Body of pancreas (tissue), 4 donors: ENCODE data around the gene E4F1. TPM values are rescaled to one million over a fixed set of nuclear protein-coding genes. Genes with fewer than 3 reads are reported as not detected.

Source experiments
- ATAC-seq: fragments of 150-250 bp; one replicate; pipeline ENCODE4 v1.9.1; 2016
- DNase-seq, 4 donors: peaks; one replicate each; pipeline ENCODE4 v3.0.0-alpha.2; 2019
- H3K27ac ChIP-seq, 4 donors: fragments of 200-600 bp; sonication (generic); 1 replicate in 3 of 4; 2 replicates in 1 of 4; pipeline versions ENCODE4 v1.5.1 to v1.6.1; 2016 to 2019; ENCODE audit warnings: mild to moderate bottlenecking in 1 of 4, mixed read lengths in 1 of 4, moderate library complexity in 1 of 4
- H3K27me3 ChIP-seq, 2 donors: fragments of 200-600 bp; sonication (generic); one replicate each; pipeline ENCODE4 v1.6.0; 2016; ENCODE audit warnings: mild to moderate bottlenecking in 1 of 2
- H3K36me3 ChIP-seq, 2 donors: fragments of 200-600 bp; sonication (generic); replicated peaks in 1 of 2; 2 replicates each; pipeline ENCODE4 v1.5.1; 2016; ENCODE audit warnings: low read depth in 2 of 2; ENCODE audit not compliant: insufficient read depth in 1 of 2
- H3K4me1 ChIP-seq: fragments of 200-600 bp; sonication (generic); one replicate; pipeline ENCODE4 v1.6.0; 2016
- H3K4me3 ChIP-seq, 2 donors: fragments of 200-600 bp; sonication (generic); 1 replicate in 1 of 2; 2 replicates in 1 of 2; pipeline ENCODE4 v1.5.1; 2016 to 2019
- H3K9me3 ChIP-seq, 3 donors: fragments of 200-600 bp; sonication (generic); 1 replicate in 2 of 3; 2 replicates in 1 of 3; pipeline ENCODE4 v1.5.1; 2016
- POLR2A ChIP-seq, 3 donors: fragments of 450-650 bp; IDR thresholded peaks; one replicate each; pipeline ENCODE4 v1.6.1; 2016; ENCODE audit warnings: antibody characterized with exemption in 3 of 3, mild to moderate bottlenecking in 2 of 3
- WGBS, 2 donors: methylation state at CpG; one replicate each; pipeline ENCODE4 v1.1.5; 2017; 5-methylcytosine and 5-hydroxymethylcytosine counted together
- intact Hi-C: fragments of 100-400 bp; cut with DNase I; formaldehyde crosslinking; loops from one replicate; pipeline ENCODE4 v1.15.1; 2023
- total RNA-seq, 2 donors: library from RNA; depleted of rRNA; stranded (reverse); fragments of >200 nt; gene quantifications; one replicate each; pipeline ENCODE4 v1.1.0, GENCODE V29; 2016
- TF ChIP-seq, protein P1 (sequence below), 7 experiments: fragments of 450-650 bp in 4 of 7; fragments of 200-600 bp in 3 of 7; sonication (generic) in 3 of 7; IDR thresholded peaks; one replicate each; pipeline ENCODE4 v1.5.1; 2016 to 2019; ENCODE audit warnings: antibody characterized with exemption in 7 of 7

The E4F1 gene
- total RNA-seq, 2 donors from 2014 or later: 22.3 to 48.1 TPM

DNA sequence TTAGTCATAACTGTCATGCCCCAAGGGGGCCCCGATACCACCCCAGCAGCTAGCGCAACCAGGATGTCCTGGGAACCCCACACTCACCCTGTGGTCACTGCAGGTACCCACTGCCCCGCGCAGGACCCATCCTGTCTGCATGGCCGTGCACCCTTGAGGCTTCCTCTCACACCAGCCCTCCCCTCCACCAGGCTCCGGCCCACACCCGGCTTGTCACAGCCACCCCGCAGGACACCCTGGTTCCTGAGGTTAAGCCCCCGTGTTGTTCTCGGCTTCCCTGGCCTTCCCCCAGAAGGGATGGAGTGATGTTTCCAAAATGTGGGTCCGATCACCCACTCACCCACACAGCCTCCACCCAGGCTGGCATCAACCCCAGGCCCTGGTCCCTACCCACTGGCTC is 20.4 kb downstream of the E4F1 start:
- 96 to 100% methylated on average over 6 to 11 of the region's 11 CpGs for WGBS, 2 donors
- DNase-seq: no peak
- ATAC-seq: no peak

DNA sequence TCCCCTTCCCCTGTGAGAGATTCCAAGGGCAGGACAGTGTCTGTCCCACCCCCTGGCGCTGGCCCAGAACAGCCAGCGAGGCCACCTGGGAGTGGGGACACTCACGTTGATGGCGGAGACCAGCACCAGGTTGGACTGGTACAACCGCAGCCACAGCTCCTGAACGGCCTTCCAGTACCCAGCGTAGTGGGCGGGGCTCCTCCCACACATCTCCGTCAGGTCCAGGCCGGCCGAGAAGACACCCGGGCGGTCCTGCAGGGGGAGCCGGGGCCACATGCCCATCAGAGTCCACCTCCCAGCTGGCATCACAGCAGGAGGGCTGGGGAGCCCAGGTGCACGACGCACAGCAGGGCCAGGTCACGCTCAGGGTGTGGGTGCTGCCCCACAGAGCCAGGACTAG is 20.9 kb downstream of the E4F1 start:
- no peaks in the 10 kb centered on the region for H3K27me3 ChIP-seq

More for the DNA sequence above, 20.4 kb downstream of the E4F1 start:
- H3K4me3 ChIP-seq: no peak overlapping the region
- H3K36me3 ChIP-seq: peaks cover 10 to 13% of the 10 kb centered on the region in 2 donors
- intact Hi-C loops: no loop called here
- no peak for TF ChIP-seq POLR2A (IDR thresholded peaks at IDR 0.05)
- TF ChIP-seq, protein P1, sequence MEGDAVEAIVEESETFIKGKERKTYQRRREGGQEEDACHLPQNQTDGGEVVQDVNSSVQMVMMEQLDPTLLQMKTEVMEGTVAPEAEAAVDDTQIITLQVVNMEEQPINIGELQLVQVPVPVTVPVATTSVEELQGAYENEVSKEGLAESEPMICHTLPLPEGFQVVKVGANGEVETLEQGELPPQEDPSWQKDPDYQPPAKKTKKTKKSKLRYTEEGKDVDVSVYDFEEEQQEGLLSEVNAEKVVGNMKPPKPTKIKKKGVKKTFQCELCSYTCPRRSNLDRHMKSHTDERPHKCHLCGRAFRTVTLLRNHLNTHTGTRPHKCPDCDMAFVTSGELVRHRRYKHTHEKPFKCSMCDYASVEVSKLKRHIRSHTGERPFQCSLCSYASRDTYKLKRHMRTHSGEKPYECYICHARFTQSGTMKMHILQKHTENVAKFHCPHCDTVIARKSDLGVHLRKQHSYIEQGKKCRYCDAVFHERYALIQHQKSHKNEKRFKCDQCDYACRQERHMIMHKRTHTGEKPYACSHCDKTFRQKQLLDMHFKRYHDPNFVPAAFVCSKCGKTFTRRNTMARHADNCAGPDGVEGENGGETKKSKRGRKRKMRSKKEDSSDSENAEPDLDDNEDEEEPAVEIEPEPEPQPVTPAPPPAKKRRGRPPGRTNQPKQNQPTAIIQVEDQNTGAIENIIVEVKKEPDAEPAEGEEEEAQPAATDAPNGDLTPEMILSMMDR (IDR thresholded peaks at IDR 0.05): no peak
- H3K27me3 ChIP-seq: no peaks in the 10 kb centered on the region
- no peak overlapping the region for H3K27ac ChIP-seq
- H3K9me3 ChIP-seq: no peaks in the 10 kb centered on the region
- H3K4me1 ChIP-seq: no peaks in the 10 kb centered on the region

DNA sequence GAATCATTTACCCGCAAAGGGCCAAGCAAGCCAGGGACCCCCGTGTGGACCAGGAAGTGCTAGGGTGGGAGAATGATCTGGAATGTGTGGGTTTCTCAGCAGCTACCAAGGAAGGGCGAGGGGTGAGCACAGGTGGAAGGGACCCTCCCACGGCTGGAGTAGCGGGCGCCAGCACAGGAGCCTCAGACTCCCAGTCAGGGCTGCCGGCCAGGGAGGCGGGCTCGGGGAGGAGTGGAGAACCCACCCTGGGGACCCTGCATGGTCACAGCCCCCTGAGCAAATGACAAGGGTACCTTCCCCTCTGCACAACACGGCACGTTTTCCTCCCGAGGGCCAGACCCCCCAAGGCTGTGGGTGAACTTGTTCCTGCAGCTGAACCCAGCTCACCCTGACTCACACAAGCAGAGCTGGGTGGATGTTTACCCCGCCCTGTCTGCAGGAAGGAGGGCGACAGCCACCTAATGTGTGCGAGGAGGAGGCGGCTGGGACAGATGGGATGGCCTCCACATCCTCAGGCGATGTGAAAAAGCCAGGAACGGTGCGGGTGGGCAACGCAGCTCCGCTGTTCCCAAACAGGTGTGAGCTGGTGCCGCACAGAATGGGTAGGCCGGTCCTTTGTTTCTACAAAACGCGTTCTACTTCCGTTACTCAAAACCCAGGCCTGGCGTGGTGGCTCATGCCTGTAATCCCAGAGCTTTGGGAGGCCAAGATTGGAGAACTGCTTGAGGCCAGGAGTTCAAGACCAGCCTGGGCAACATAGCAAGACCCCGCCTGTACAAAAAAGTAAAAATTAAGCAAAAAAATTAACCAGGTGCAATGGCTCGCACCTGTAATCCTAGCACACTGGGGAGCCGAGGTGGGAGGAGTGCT is 21.8 kb downstream of the E4F1 start:
- DNase-seq (no peak), ATAC-seq (no peak)
- Histone ChIP-seq H3K27ac (no peak overlapping the region), H3K36me3 (peaks cover 10 to 13% of the 10 kb centered on the region in 2 donors), H3K4me3 (no peak overlapping the region), H3K9me3 (no peaks in the 10 kb centered on the region), H3K4me1 (peaks cover 3% of the 10 kb centered on the region), H3K27me3 (no peaks in the 10 kb centered on the region)
- 89 to 93% methylated on average over 23 to 30 of the region's 30 CpGs for WGBS, 2 donors
- no peak for TF ChIP-seq POLR2A (IDR thresholded peaks at IDR 0.05)
- TF ChIP-seq, protein P1 (IDR thresholded peaks at IDR 0.05): no peak
- intact Hi-C loops: no loop called here

More for the DNA sequence above, 20.9 kb downstream of the E4F1 start:
- Histone ChIP-seq H3K4me1 (no peaks in the 10 kb centered on the region), H3K27ac (no peak overlapping the region), H3K4me3 (no peak overlapping the region), H3K36me3 (peaks cover 10 to 13% of the 10 kb centered on the region in 2 donors), H3K9me3 (no peaks in the 10 kb centered on the region)
- no peak for ATAC-seq
- peak in 1 of 4 donors; percentile 20 for DNase-seq
- TF ChIP-seq, protein P1 (IDR thresholded peaks at IDR 0.05): no peak
- TF ChIP-seq POLR2A (IDR thresholded peaks at IDR 0.05): no peak
- WGBS, 2 donors: 73 to 88% methylated on average over 5 to 17 of the region's 17 CpGs
- intact Hi-C loops: no loop called here

- Histone ChIP-seq H3K27ac (no peak overlapping the region), H3K9me3 (no peaks in the 10 kb centered on the region), H3K4me3 (no peak overlapping the region), H3K4me1 (peaks cover 9% of the 10 kb centered on the region), H3K27me3 (no peaks in the 10 kb centered on the region), H3K36me3 (peaks cover 10 to 13% of the 10 kb centered on the region in 2 donors)
- ATAC-seq: no peak
- TF ChIP-seq, protein P1 (IDR thresholded peaks at IDR 0.05): no peak
- TF ChIP-seq POLR2A (IDR thresholded peaks at IDR 0.05): no peak
- no peak for DNase-seq
- 89 to 100% methylated on average over 3 to 18 of the region's 18 CpGs for WGBS, 2 donors
- intact Hi-C loops: no loop called here
Observed at GRCh38 chr16:2246301-2246885, 23.0 kb downstream of the E4F1 start.
